ENCODE data around the gene CDKAL1.
"Not testable (repeated sequence)": the region's sequence is repeated elsewhere in the genome, so short reads cannot be mapped to it uniquely, and the experiment has no call there.

Gene CDKAL1

DNA sequence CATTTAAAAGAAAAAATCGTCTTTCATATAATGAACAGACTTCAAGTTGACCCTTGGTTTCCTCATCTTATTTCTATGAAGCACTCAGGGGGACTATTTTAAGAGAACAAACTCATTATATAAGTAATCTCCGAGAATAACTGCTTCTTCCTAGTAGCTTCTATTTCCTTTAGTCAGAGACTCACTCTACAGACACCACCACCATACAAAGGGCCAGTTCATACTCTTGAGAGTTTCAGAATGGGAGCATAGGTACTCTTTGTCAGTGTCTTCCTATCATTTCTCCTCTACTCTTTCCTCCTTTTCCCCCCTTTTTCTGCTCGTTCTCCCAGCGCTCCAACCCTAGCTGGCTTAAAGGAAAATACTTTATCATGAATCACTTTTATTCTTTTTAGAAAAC is 104.9 kb downstream of the CDKAL1 start:
- DNase-seq (ENCODE audit: low read depth): no peak

GRCh38 chr6:20640181-20640580 is 105.9 kb downstream of the CDKAL1 start:
- no peak for DNase-seq (ENCODE audit: low read depth)

- no peak for DNase-seq (ENCODE audit: low read depth)
Observed at GRCh38 chr6:20642441-20642840, 108.2 kb downstream of the CDKAL1 start.

DNA sequence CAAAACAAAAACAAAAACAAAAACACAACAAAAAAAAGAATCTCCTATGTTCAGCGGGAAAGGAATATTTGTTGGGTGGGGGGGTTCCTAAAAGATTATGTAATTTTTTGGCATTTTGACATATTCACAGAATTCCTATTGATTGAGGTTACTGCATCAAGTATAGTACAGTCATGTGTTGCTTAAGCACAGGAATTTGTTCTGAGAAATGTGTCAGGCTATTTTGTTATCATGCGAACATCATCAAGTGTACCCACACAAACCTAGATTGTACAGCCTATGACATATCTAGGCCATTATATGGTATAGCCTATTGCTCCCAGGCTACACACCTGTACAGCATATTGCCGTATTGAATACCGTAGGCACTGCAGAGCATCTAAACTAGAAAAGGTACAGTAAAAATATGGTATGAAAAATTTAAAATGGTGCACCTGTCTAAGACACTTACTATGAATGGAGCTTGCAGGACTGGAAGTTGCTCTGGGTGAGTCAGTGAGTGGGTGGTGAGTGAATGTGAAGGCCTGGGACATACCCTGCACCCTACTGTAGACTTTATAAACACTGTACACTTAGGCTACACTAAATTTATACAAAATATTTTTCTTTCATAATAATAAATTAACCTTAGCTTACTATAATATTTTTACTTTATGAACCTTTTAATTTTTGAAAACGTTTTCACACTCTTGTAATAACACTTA is 110.6 kb downstream of the CDKAL1 start:
- DNase-seq (ENCODE audit: low read depth): no peak

DNA sequence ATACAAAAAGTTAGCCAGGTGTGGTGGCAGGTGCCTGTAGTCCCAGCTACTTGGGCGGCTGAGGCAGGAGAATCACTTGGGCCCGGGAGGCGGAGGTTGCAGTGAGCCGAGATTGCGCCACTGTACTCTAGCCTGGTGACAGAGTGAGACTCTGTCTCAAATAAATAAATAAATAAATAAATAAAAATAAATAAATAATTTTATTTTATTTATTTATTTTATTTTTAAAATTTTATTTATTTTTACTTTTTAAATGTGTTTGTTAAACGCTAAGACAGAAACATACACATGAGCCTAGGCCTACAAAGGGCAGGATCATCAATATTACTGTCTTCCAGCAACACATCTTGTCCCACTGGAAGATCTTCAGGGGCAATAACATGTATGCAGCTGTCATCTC is 111.3 kb downstream of the CDKAL1 start:
- DNase-seq (ENCODE audit: low read depth): not testable (repeated sequence)

DNA sequence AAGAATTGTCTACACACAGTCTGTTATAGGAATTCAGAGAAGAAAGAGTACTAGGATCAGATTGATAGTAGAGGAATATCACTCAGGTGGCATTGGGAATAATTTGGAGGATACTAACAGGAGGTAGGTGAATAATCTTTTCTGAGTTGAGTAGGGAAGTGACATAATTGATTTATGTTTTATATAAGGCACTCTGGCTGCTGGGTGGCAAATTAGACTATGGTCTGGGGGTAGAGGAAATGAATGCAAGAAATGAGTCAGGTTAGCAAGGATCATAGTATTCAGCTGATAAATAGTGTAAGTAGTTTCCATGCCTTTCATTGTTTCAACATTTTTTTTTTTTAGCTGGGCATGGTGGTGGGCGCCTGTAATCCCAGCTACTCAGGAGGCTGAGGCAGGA is 113.3 kb downstream of the CDKAL1 start:
- no peak for DNase-seq (ENCODE audit: low read depth)

DNA sequence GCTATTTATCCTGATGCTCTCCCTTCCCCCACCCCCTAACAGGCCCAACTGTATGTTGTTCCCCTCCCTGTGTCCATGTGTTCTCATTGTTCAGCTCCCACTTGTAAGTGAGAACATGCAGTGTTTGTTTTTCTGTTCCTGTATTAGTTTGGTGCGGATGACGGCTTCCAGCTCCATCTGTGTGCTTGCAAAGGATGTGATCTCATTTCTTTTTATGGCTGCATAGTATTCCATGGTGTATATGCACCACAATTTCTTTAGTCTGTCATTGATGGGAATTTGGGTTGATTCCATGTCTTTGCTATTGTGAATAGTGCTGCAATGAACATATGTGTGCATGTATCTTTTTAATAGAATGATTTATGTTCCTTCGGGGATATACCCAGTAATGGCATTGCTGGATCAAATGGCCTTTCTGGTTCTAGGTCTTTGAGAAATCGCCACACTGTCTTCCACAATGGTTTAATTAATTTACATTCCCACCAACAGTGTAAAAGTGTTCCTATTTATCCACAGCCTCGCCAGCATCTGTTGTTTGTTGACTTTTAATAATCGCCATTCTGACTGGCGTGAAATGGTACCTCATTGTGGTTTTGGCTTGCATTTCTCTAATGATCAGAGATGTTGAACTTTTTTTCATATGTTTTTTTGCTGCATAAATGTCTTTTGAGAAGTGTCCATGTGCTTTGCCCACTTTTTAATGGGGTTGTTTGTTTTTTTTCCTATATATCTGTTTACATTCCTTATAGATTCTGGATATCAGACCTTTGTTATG is 115.6 kb downstream of the CDKAL1 start:
- DNase-seq (ENCODE audit: low read depth): not testable (repeated sequence)

GRCh38 chr6:20652299-20653084 is 118.2 kb downstream of the CDKAL1 start:
- DNase-seq (ENCODE audit: low read depth): no peak

DNA sequence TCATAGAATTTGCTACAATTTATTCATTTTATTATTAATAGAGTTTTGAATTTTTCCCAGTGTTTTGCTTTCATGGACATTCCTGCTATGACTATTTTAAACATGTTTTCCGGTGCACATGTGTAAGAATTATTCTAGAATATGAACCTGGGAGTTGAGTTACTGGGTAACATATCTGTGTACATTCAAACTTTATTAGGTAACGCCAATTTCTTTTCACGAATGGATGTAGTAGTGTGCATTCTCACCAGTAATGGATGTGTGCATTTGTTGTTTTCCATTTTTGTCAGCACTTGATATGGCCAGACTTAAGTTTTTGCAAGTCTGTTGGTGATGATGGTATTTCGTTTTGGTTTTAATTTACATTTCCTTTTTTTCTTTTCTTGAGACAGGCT is 118.8 kb downstream of the CDKAL1 start:
- DNase-seq (ENCODE audit: low read depth): no peak

- DNase-seq (ENCODE audit: low read depth): no peak
Observed at GRCh38 chr6:20655317-20655716, 121.1 kb downstream of the CDKAL1 start.

- no peak for DNase-seq (ENCODE audit: low read depth)
Observed at GRCh38 chr6:20657274-20657800, 123.1 kb downstream of the CDKAL1 start.

GRCh38 chr6:20658053-20658452 is 123.8 kb downstream of the CDKAL1 start:
- DNase-seq (ENCODE audit: low read depth): no peak

DNA sequence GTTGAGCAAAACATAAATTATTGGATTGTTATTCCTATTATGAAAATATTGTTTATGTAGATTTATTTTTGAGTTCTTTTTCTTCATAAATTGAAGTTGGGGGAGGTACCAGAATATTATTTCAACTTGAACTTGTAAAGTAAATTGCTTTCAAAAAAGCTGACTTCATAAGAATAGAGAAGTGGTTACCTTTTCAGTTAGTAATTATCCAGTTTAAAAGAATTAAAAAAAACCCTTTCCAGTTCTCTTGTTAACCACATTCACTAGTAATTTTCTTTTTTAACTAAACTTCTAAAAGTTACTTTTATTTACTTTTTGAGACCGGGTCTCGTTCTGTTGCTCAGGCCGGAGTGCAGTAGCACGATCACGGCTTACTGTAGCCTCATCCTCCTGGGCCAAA is 124.3 kb downstream of the CDKAL1 start:
- DNase-seq (ENCODE audit: low read depth): no peak

DNA sequence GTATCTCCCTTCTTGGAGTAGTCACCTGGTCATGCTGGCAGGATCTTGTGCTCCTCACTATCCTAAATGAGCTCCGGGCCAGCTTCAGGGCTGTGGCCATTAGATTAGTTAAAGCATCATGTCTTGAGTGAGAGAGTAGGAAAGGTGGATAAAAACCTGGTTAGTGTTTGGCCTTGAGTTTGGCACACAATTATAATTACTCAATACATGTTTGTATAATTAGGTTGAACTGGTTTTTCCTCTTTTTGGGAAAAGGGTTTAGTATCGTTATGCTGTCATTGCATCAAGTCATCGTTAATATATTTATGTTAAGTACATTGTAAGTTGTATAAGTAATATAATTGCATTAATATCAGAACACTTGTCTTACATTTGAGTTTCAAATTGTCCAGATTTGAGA is 126.3 kb downstream of the CDKAL1 start:
- no peak for DNase-seq (ENCODE audit: low read depth)

DNA sequence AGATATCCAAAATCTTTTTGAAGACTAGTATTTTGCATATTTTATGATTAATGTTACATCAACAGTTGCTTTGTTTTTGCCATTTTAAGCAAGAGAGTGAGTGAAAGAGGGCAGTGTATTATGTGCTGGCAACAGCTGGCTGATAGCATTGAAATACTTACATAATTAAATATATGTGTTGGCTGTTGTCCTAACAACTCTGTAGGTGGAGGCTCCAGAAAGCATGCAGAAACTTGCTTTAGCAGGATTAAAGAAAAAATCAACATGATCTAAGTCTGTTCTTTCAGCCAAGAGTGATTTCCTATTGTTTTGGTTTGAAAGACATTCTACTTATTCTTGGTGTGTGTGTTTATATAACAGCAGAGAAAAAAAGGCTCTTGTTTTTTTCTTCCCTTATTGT is 127.5 kb downstream of the CDKAL1 start:
- no peak for DNase-seq (ENCODE audit: low read depth)

GRCh38 chr6:20664250-20664649 is 130.0 kb downstream of the CDKAL1 start:
- DNase-seq (ENCODE audit: low read depth): no peak

DNA sequence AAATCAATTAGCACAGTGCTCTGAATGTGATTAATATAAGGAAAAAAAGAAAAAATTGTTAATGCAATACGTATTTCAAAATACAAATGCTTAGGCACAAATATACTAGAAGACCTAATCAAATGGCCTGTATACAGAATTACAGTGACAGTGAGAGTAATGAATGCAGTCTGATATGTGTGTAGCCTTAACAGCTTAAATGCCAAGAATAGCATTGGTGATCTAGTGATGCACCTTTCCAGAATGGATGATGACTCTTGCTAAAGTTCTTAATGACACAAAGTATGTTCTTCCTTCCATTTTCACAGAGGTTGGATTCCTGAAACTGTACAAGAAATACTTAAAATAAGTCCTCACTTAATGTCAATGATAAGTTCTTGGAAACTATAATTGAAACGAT is 131.0 kb downstream of the CDKAL1 start:
- DNase-seq (ENCODE audit: low read depth): no peak

GRCh38 chr6:20669571-20670314 is 135.5 kb downstream of the CDKAL1 start:
- no peak for DNase-seq (ENCODE audit: low read depth)

DNA sequence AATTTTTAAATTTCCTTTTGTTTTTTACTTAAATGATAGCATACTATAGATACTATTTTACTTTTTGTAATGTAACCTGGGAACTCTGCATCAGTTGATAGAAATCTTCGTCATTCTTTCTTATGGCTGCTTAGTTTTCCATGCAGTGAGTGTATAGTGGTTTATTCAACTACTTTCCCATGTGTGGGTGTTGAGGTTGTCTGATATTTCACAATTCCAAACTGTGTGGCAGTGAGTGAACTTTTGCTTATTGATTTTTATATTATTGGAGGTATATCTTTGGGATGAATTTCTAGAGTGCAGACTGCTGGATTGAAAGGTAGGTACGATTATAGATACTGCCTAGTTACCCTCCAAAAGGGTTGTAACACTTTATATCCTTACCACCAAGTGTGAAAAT is 136.5 kb downstream of the CDKAL1 start:
- no peak for DNase-seq (ENCODE audit: low read depth)

- no peak for DNase-seq (ENCODE audit: low read depth)
Observed at GRCh38 chr6:20672038-20672437, 137.8 kb downstream of the CDKAL1 start.

- DNase-seq (ENCODE audit: low read depth): no peak
Observed at GRCh38 chr6:20673458-20673857, 139.2 kb downstream of the CDKAL1 start.

DNA sequence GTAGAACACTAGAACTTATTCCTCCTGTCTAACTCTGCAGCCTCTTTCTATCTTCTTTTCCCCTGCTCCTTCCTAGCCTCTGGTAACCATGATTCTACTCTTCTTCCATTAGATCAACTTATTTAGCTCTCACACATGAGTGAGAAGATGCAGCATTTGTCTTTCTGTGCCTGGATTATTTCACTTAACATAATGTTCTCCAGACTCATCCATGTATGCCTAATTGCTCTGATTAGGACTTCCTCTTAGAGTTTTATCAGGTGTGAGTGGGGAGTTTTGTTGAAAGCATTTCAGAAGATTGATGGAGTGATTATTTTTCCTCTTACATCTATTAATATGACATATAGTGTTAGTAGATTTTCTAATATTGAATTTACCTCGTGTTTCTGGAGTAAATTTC is 140.4 kb downstream of the CDKAL1 start:
- DNase-seq (ENCODE audit: low read depth): no peak
